ENCODE results near the gene ELFN2. TPM values are rescaled to one million over a fixed set of nuclear protein-coding genes. Genes with fewer than 3 reads are reported as not detected.

ELFN2 gene
- polyA plus RNA-seq, 1 donor: 1.4 TPM

DNA sequence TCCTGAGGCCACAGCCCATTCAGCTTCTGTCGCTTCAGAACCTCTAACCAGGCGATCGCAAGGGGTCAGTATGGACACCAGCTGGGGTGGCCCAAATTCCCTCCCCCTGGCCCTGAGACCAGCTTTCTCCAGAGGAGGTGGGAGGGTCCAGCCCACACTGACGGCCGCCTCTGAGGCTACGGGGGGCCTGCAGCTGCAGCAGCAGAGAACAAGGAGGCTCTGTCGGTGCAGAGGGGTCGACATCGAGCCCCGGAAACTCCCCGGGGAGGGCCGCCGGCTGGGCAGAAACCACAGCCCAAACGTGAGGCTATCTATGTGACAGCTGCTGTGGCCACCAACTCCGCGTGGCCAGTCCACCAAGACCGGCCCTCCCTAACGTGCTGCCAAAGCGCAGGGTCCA is 40.8 kb downstream of the ELFN2 start:
- no peak for DNase-seq (ENCODE audit: low read depth)

DNA sequence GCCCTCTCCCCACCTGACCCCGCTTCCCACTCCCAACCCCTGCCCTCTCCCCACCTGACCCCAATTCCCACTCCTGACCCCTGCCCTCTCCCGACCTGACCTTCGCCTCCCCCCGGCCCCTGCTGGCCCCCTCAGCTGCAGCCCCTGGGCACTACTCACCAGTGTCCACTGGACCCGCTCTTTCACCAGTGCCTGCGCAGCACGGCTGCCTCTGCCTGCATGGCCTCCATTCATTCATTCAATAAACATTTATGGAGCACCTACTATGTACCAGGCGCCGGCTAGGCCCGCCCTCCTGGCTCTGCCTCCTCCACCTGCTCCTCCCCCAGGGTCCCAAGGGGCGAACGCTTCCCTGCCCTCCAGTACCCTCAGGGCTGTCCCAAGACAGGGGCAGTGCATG is 42.6 kb downstream of the ELFN2 start:
- no peak for DNase-seq (ENCODE audit: low read depth)

DNA sequence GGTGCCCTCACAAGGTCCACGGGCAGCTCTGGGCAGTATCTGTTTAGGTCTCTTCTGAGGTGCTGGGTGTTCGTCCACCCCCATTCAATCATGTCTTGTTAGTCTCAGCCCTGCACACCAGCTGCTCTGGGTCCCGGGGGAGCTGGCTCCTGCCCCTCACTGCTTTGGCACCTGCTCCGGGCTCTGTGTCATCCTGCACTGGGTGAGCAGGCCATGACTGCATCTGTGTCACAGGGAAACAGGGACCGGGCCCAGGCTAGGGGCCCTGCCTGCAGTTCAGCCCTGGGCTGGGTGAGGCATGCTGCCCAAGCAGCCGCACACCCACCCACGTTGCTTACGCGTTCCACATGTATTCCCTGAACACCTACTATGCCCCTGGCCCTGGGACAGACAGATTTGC is 43.9 kb downstream of the ELFN2 start:
- DNase-seq (ENCODE audit: low read depth): no peak

DNA sequence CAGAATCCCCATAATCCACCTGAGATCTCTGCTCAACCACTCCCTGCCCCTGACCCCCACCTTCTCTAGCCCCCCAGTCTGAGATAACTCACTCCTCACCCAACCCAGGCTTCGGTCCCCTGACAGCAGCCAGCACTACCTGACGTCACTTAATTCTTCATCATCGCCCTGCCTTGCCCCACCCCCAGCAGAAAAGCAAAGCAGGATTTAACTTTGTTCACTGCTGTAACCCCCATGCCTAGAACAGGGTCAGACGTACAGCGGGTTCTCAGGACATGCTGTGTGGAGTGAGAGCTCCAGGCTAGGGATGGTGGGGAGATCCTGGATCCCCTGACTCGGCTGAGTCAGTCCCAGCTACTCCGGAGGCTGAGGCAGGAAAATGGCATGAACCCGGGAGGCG is 45.8 kb downstream of the ELFN2 start:
- no peak for DNase-seq (ENCODE audit: low read depth)

DNA sequence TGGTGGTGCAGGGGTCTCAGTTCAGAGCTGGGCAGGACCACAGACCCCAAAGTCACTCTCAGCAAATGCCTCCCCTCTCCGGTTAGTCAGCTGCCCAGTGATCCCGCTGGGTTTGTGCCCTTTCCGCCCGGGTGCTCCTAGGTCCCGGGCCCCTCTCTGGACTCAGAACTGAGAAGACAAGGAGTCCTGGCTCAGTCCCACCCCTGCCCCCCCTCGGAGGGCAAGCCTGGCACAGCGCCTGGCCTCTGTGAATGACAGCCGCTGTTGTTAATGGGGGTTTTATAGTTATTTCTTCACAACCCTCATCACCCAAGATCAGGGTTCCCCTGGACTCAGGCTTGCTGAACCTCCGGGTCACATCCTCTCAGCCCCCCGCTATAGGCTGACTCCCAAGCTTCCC is 47.6 kb downstream of the ELFN2 start:
- DNase-seq (ENCODE audit: low read depth): no peak

DNA sequence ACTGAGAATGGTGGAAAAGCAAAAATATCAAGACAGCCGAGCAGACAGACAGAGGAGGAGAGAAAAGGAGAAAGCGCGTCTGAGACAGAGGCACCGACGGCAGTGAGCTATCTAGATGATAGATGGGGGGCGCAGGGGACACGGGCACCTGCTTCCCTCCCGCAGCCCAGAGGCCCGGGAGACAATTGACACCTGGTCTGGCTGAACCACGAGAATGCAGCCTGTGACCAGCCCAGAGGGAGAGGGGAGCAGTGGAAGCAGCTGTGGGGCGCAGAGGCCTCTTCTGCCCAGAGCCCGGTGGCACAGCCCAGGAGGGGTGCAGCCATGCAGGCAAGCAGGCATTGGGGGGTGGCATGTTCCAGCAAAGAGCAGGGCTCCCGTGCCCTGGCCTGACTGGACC is 48.2 kb downstream of the ELFN2 start:
- DNase-seq (ENCODE audit: low read depth): no peak

DNA sequence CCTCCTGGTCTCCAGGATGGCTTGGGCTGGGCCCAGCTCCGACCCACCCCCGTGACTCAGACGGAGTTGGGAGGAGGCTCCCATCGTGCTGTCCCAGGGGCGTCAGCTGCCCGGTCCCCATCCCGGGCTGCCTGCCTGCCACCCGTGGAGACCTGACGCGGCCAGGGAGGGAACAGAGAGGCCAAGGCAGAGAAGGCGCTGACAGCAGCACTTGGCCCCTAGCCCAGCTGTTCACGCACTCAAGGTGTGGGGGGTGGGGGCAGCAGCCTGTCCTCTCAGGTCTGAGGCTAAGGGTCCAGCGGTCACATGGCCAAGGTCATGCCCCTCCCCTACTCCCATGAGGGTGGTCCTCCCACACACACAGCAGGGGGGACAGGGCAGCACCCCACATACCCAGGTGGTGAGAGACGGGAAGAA is 48.6 kb downstream of the ELFN2 start:
- DNase-seq (ENCODE audit: low read depth): no peak

DNA sequence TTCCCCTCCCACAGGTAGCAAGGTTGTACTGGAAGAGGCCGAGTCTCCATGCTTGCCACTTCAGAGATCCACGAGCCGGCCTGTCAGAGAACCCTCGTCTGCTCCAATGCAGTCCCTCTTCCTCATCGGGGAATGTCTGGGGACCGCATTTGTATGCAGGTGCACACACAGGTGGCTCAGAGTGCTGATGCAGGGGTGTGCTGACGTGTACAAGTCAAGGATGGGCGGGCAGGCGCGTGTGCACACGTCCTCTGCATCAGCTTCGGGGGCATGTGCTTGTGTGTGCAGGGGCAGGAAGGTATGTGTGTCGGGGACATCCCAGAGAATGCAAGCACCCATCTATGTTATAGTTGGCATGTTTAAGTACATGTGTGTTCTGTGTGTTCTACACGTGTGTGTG is 49.4 kb downstream of the ELFN2 start:
- DNase-seq (ENCODE audit: low read depth): no peak

DNA sequence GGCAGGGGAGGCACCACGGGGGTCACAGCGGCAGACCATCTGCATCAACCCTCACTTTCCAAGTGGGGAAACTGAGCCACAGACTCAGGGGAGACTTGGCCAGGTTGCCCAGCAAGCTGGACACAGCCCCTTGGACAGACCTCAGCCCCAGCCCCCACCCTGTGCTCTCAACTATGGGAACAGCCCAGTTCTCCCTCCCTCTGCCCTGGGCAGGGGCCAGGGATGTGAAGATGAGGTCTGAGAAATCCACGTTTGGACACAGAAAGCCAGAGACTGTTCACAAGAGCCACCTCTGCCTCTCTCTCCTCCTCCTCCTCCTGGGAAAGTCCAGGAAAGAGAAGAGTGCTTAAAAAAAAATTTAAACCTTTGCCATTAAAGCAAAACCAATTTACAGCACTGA is 50.1 kb downstream of the ELFN2 start:
- DNase-seq (ENCODE audit: low read depth): no peak

DNA sequence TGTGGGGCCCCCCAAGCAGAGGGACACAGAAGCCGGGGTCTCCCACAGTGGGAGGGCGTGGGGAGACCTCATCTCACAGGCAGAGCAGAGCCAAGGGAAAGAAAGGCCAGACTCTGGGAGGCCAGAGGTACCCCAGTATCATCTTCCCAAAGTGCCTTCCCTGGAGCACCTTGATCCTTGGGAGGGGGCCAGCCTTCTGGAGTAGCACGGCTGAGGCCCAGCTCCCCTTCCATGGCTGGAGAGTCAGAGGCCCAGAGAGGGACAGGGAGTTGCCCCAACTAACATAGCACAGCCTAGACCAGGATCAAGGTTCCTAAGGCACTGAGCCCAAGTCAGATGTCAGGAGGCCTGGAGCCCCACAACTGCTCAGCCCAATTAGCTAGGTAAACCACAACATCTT is 50.6 kb downstream of the ELFN2 start:
- no peak for DNase-seq (ENCODE audit: low read depth)

DNA sequence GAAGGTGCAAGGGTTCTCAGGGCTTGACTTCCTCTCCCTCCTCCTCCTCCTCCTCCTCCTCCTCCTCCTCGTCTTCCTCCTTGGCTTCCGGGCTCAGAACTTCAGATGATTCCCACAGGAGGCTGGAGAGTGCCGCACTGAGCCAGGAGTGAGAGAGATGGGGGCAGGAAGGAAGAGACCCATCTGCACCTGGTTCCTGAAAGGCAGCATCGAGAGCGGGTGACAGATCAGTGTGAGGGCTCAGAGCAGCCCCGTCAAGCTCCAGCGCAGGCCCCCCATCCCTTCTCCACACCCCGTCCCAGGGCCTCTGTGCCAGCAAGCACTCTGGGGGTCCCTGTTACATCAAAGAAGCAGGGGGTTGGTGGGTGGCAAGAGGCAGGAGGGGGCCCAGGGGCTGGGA is 51.5 kb downstream of the ELFN2 start:
- DNase-seq (ENCODE audit: low read depth): no peak

DNA sequence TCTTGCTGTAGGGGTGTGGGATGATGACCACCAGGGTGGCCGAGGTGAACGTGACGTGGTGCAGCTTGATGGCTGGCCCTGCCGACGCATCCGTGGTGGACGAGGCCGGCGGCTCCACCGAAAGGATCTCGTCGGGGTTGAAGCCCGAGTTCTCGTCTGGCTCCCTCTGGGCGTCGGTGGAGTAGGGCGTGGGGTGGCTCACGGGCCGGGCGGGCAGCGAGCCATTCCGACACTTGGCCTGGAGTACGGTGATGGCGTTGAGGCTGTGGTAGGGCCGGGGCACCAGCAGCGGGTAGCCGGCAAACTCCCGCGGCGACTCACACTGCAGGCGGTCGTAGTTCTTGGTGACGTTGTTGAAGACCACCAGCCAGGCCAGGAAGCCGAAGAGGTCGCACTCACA is 52.7 kb downstream of the ELFN2 start:
- DNase-seq (ENCODE audit: low read depth): no peak

DNA sequence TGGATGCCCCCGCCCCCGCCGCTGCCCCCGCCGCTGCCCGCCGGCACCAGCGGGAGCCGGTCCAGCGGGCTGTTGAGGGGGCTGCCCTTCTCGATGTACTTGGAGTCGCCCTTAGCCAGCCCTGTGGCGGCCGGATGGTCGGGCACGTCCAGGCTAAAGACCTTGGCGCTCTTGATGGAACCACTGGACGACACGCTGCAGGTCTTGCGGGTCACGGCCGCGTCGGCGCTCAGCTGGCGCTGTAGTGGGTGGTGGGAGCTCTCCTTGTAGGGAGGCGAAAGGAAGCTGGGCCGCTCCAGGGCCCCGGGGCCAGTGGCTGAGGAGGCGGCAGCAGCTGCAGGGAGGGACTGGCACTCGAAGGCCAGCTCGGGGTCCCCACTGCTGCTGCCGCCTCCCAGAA is 53.8 kb downstream of the ELFN2 start:
- no peak for DNase-seq (ENCODE audit: low read depth)

DNA sequence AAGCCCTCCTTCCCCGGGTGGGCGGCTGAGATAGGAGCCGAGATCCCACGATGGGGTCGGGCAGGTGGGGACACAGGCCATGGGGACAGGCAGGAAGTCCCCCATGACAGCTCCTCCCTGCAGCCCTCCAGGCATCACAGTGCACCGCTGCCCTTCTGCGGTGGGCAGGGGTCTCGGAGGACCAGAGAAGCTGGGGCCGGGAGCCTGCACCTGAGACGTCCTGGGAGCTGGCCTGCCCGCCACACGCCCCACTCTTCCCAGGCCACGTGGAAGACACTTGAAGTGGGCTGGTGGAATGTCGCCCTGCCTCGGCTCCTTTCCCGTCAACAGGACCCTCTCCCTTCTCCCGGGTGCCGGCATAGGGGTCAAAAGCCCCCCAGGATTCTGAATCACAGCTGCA is 55.4 kb downstream of the ELFN2 start:
- no peak for DNase-seq (ENCODE audit: low read depth)

DNA sequence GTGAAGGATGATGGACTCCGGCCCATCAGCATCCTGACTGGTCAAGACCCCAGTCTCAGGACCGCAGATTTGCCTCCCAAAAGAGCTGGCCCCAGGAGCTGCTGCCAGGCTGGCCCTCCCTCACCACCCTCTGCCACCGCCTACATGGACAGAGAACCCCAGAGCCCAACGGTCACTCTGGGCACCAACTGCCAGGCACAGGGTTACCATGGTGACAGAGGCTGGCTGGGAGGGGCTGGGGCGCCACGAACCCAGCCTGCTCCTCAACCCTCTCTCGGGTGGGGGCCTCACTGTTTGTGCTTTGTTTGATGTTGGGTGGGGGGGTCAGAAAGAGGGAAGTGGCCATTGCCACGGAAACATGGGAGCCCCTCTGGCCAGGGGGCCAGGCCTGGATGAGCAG is 55.8 kb downstream of the ELFN2 start:
- no peak for DNase-seq (ENCODE audit: low read depth)

DNA sequence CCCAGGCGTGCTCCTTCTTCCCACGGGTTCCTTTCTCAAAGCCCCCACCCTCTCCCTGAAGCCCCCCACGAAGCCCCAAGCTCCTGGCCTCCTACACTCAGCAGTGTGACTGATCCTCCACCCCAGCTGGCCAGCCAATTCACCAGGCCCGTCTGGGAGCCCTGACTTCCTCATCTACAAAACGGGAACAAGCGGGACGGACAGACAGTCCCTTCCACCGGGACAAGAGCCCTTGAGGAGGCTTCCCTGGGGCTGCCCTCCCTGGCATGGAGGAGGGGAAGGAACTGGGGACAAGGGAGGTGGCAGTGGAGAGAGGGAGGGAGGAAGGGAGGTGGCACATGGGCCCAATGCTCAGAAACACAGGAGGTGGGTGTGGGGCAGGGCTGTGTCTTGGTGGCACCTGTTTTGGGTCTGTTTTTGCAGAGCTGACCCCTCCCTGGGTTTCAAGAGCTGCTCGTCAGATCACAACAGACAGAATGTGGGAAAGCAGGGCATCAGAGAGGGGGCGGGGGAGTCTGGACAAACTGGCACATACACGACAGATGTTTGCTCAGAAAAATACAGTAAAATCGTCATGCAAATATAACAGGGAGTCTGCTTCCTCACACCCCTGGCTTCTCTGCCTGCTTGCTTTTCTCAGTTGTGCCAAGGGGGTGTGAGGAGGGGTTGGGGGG is 56.8 kb downstream of the ELFN2 start:
- DNase-seq (ENCODE audit: low read depth): no peak

DNA sequence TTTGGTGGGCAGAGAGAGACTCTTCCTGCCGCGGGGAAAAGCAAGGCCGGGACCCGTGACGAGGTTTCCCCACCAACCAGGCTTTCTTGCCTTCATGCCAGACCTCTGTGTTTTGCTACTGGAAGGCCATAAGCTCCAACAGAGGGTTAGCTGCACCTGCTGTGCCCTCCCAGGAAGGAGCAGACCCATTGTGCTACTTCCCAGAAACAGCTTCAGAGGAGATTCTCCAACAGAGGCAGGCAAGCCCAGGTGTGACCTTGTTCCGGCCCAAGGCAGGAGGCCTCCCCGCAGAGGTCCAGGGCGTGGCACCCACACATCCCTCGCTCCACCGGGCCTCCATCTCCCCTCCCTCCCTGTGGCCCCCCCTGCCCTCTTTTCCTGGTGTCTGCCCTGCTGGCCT is 57.8 kb downstream of the ELFN2 start:
- DNase-seq (ENCODE audit: low read depth): no peak

DNA sequence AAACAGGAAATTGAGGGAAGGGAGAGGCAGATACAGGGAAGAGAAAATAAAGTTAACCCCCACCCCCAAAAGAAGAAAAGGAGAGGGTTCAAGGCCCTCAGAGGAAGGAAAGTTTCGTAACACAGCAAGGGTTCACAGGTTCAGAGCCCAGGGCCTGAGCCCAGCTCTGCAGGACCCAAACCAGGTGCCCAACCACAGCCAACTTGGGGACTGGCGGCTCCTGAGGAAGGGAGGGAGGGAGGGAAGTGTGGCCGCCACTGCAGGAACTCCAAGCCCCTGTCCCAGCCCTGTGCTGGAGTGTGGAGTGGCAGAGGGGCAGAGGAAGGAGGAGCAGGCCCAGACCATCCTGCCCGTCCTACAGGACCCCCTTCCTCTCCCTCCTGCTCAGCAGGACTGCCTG is 59.2 kb downstream of the ELFN2 start:
- no peak for DNase-seq (ENCODE audit: low read depth)

DNA sequence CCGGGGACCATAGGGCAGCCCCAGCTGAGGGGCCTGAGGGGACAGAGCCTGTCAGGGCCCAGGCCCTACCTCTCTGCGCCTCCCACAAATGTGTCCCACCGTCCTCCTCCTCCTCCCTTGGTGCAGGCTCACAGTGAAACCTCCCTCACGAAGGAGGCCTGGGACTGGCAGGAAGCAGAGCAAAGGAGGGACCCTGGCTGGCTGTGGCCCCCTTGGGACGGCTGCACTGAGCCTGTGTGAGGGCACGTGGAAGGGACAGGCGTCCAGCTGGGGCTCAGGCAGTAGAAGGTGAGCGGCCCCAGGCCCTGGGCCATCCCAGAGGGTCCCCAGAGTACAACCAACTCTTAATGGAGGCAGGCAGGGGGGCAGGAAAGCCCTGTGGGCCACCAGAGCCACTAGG is 60.7 kb downstream of the ELFN2 start:
- DNase-seq (ENCODE audit: low read depth): no peak

DNA sequence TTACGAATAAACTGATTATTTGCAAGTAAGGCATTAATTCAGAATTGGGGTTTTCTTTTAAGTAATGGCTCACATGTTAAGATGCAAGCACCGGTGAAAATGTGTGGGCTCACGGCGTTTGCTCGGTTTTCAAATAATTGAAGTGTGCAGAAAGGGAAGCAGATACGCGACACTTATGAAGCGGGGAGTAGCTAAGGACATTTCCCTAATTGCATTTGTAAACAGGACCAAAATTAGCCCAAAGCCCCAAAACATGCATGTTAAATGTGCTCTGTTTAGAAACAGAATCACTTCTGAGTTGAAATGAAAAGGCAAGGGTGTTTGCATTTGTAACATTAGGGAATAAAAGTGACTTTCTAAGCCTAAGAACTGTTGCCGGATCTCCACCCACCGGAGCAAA is 61.3 kb downstream of the ELFN2 start:
- no peak for DNase-seq (ENCODE audit: low read depth)

DNA sequence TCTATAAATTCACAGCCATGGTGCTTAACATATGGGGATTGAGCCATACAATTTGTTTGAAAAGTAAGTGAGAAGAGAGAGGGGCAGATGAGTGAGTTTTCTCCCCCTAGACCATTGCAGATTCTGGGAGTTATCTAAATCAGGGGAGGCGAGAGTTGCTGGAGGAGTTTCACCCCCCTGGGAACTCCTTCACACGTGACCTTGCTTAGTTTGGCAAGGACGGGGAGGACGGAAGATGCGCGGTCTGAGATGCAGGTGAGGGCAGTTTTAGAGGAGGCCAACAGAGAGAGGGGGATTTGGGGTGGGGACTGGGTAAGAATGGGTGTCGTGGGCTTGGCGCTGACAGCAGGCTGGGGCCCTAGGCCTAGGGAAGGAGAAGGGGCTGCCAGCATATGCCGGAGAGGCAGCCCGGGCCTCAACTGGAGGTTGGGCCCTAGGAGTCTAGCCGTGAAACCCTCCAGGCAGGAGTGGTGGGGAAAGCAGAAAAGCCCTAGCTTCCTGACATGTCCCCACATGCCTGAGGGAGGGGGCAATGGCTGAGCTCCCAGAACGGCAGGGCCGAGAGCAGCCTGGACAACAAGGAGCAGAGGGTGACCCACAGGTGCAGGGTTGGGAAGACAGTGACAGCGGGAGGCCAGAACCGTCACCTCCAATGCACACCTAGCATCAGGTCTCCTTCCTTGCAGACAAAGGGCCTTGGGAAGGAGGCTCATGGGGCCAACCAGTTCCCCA is 63.9 kb downstream of the ELFN2 start:
- DNase-seq (ENCODE audit: low read depth): no peak

DNA sequence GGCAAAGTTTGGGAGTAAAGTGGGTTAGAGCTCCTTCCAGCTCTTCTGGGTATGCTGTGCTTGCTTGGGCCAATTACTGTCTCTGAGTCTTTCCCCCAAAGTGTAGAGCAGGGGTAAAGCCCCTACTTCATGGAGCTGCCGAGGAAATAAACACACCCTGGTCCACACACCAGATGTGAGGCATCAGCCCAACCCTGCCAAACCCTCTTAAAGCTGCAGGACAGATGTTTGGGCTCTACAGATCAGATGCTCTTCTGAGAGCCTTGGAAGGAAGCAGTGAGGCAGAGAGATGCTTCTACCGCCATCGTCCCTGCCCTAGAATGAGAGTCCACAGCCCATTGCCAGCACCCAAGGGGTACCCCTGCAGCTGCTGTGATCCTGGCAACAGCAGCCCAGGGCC is 64.7 kb downstream of the ELFN2 start:
- DNase-seq (ENCODE audit: low read depth): peak; percentile 26

DNA sequence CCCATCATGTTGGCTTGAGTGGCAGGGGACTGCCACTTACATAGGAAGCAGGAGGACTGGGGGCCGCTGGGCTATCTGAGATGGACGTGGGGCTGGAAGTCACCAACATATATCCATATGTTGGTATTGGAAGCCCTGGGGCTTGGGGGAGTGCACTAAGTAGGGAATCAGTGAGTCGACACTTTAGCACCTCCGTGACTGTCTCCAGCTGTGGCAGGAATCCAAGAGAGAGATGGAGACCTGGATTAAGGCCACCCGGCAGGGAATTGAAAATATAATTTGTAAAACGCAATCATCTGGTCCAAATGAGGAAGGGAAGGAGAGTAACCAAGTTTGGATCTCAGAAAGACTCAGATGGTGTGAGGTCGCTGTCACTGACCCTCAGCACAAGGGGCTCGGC is 68.4 kb downstream of the ELFN2 start:
- DNase-seq (ENCODE audit: low read depth): no peak

DNA sequence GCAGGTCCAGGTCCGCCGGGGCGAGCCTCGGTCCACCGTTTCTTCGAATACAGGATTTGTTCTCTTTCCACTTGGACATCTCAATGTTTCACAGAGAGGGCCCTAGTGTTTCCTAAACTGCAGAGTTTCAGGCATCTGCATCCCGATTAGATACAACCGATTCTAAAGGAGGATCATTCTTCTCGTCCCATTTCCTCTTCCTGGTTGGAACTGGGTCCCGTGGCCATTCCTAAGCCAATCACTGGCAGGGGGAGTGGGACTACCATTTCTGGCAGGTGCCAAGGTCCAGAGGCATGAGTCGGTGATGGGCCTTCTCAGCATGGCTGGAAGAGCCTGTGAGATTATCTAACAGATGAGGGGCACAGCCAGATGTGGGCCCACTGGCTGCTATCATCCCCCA is 68.9 kb downstream of the ELFN2 start:
- DNase-seq (ENCODE audit: low read depth): no peak

All from forelimb muscle (tissue), 1 donor.